NCI-H460 (cell line): Measurements from ENCODE around the gene MYPN. TPM values are rescaled to one million over a fixed set of nuclear protein-coding genes. Genes with fewer than 3 reads are reported as not detected.
"Not testable (repeated sequence)": the region's sequence is repeated elsewhere in the genome, so short reads cannot be mapped to it uniquely, and the experiment has no call there.

Source experiments
- DNase-seq: peaks from one replicate; pipeline ENCODE4 v3.0.0-alpha.2; 2016; ENCODE audit warnings: low read depth; ENCODE audit errors: extremely low read depth
- total RNA-seq: library from RNA; depleted of rRNA; stranded (reverse); fragments of >200 nt; shearing (Covaris generic); gene quantifications from 2 replicates; pipeline ENCODE4 v1.2.3, GENCODE V29; 2014

The MYPN gene
- total RNA-seq, 1 experiment from 2014 or later = 5.4 TPM

DNA sequence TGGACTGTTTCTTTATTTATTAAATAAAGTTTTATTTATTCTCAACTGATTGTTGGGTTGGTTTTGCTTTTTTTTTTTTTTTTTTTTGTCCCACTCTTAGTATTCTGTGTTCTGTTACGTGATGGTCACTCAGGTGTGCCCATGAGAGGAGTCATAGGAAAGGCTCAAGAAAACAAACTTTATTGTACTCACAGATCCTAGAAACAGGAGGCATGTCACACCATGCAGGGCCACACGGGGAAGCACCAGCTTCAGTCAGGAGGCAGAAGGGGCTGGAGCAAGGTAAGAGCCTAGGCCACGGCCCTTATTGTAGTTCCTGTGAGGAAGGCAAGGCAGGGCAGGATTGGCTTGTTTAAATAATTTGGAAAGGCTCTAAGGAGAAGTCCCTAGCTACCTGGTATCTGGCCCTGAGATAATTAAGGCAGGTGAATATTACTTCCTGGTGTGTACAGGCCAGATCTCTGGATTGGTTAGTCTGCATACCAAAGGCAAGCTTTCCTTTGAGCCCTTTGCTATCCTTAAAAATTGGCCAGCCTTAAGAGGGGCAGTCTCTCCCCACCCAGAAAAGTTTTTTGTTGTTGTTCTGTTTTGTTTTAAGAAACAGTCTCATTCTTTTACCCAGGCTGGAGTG, 114.4 kb downstream of the MYPN start:
- DNase-seq = no peak

DNA sequence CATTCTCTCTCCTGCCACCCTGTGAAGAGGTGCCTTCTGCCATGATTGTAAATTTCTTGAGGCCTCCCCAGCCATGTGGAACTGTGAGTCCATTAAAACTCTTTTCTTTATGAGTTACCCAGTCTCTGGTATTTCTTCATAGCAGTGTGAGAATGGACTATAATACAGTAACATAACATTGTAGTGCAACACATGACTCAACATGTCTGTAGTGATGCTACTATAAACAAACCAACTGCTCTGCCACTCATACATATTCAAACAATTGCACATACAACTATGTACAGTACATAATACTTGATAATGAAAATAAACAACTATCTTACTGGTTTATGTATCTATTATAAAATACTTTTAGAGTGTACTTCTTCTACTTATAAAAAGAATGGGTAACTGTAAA, 115.5 kb downstream of the MYPN start:
- DNase-seq = peak; percentile 37

- DNase-seq = no peak
These were observed 121.0 kb downstream of the MYPN start for GRCh38 chr10:68230268-68230667.

GRCh38 chr10:68231106-68231816, 122.0 kb downstream of the MYPN start:
- DNase-seq = peak; percentile 72

DNA sequence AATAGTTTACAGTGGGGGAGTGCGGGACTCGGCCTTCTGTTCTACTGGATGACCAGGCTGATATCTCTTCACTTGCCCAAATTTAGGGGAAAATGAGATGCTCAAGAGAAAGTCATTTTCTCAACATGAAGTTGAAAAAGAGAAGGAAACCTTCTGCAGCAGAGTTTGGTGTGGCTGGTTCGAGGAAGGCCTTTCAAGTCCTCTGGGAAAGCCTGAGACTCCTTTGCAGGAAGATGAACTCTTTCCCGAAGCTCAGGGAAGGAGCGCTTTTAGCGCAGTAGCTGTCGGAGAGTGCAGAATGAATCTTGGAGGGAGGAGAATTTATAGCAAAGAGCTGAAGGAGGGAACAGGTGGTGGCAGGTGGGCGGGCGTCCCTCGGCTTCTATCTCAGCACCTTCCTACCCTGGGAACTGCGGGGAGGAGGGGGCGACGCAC, 122.5 kb downstream of the MYPN start, which contains the start of gene ATOH7:
Gene ATOH7 (minus strand): TSS at position 297 of the 435 bp plus-strand sequence. CDS start 436 bp downstream, outside the sequence.
- no peak for DNase-seq

GRCh38 chr10:68233046-68233445, 123.8 kb downstream of the MYPN start:
- no peak for DNase-seq

GRCh38 chr10:68235111-68235510, 125.8 kb downstream of the MYPN start:
- DNase-seq = no peak

DNA sequence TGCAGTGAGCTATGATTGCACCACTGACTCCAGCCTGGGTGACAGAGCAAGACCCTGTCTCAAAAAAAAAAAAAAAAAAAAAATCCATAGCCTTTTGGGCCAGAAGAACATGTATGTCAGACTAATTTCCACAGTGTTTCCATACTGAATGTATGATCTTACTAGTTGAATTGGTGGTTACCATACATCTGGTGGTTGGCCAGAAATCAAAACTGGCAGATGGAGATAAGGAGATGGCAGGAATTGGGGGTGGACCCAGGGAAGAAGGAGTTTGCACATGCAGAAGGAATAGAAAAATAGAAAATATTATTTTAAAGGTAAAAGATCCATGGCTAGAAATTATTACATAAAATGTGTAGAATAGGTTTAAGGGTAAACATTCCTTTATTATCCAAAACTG, 126.3 kb downstream of the MYPN start:
- no peak for DNase-seq

GRCh38 chr10:68237173-68237572, 127.9 kb downstream of the MYPN start:
- no peak for DNase-seq

- DNase-seq = no peak
These were observed 129.1 kb downstream of the MYPN start for GRCh38 chr10:68238371-68238770.

DNA sequence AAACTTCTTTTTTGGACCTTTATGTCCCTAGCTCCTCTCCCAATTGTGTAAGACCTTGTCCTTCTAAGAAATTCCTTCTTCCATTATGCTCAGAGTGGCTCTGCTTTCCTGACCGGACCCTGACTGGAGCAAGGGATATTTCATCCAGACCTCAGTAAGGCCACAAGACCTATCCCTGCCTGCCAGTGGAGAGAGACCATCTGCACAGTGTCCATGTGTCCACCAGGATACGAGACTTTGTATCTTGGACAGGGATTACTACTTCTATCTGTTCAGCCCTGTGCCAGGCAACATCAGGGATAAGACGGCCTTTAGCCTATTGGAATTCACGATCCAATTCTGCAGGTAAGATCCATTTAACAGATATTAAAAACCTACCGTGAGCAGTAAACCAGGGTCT, 129.8 kb downstream of the MYPN start:
- DNase-seq = no peak

DNA sequence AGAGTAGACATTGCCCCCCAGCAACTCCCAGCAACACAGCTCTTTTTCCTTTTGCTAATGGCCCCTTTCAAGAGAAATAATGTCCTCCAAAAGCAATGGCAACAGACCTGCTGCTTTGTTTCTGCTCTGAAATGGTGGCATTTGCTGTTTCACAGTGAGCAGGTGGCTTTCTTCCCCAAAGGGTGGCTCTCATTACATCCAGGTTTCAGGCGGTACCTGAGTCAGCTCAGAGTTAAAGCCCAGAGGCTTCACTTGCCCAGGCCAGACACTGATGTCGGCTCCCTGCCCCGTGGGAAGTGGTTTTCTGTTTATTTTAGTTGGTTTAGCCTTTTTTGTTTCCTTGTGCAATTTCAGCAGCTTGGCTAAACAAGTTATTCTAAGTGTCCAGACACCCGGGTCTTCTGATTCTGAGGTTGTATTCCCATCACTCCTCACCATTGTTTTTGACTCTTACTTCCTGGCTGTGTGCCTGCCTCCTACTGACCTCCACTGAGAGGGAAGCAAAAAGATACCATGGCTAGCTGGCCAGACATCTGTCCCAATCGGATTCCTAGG, 130.4 kb downstream of the MYPN start:
- no peak for DNase-seq

DNA sequence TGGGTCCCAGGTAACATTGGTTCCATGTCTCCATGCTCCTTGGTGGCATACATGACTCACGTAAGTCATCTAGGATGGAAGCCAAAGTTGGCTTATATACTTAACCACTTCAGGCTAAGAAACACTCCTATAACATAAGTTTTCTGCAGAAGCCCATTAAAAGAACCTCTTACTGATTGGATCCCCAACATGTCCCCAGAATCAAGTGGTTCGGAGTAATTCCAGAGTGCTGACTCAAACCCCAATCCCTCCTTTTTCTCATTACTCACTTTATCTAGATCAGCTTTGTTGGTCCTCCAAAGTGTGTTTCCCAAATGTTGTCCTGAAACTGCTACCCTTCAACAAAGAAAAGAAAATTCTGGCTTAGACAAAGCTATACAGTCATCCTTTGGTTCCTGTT, 132.8 kb downstream of the MYPN start:
- DNase-seq = no peak

GRCh38 chr10:68246397-68246796, 137.1 kb downstream of the MYPN start:
- not testable (repeated sequence) for DNase-seq

- no peak for DNase-seq
These were observed 138.6 kb downstream of the MYPN start for GRCh38 chr10:68247931-68248330.

GRCh38 chr10:68249297-68249696, 140.0 kb downstream of the MYPN start:
- no peak for DNase-seq

DNA sequence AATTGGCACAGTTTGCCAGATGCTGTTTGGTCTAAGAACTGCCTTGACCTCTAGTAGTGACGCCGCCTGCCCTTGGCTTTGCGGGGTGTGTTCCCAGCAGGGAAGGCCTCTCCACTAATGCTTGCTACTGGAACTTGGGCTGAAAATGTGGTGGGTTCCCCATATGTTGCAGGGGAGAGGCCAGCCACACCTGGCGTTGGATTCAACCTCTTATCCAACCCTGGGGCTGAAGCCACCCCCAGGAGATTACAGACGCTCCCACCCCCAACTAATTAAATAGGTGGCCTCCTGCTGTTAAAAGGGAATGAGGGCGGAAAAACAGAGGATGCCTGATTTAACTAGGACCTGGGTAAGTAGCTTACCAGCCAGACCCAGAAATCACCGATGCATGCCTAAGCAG, 141.9 kb downstream of the MYPN start:
- DNase-seq = no peak

DNA sequence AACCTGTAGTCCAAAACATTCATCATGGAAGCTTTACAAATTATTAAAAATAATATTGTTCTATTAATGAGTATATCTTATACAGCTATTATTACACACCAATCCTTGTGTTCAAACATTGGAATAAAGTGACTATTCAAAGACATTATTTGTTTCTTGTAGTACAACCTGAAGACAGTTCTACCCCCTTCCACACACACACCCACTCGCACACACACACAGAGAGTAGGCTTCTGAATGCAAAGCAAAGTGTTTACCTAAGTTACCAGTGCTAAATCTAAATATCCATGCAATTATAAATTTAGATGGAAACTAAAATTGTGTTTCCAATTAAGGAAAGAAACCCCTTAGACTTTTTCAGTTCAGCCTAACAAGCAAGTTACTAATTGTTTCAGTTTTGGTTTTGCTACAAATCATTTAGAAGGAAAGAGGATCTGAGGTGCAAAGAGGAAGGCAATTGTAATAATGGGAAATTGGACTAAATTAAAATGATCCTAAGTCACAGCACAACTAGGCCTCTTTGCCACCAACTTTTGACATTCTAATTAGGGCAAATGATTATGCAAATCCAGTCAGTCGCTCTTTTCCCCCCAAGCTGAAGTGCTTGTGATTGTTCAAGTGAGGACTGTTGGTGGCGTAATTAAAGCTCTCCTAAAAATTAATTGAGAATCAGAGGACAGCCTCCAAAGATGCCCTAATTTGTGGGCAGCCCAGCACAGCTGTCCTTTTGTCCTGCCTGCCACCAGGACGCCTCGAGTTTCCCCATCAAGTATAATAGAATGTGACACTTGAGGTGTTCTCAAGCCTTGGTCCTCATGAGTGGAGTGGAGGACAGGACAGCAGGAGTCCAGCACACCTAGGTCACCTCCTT, 142.6 kb downstream of the MYPN start:
- DNase-seq = no peak

GRCh38 chr10:68253346-68253745, 144.1 kb downstream of the MYPN start:
- no peak for DNase-seq

- no peak for DNase-seq
These were observed 152.0 kb downstream of the MYPN start for GRCh38 chr10:68261132-68261856.
